GM18867 (cell line): ENCODE measurements around the gene IL6ST.
"Not testable (repeated sequence)": the region's sequence is repeated elsewhere in the genome, so short reads cannot be mapped to it uniquely, and the experiment has no call there.

Experiments used
- ATAC-seq: cut with Tn5 transposase; IDR thresholded peaks from one replicate; pipeline ENCODE4 v1.9.1; 2021; ENCODE audit warnings: mild to moderate bottlenecking, moderate library complexity; ENCODE audit not compliant: unreplicated experiment

Gene IL6ST

DNA sequence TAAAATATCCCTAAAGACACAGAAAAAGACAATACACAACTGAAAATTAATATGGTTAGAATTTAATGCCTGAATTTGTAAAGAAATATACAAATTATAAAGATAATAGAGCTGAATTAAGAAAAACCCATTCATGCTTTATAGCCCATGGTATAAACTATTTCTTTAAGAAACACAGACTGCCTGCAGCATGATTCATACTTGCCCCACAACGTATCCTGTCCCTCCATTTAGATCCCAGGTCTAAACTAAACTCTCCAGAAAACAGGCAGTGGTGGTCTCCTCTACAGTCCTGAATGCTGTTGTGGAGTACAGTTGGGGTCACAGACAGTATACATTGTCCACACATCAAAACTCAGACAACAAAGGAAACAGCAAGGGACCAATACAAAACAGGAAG, 24.8 kb downstream of the IL6ST start:
- ATAC-seq = no peak

DNA sequence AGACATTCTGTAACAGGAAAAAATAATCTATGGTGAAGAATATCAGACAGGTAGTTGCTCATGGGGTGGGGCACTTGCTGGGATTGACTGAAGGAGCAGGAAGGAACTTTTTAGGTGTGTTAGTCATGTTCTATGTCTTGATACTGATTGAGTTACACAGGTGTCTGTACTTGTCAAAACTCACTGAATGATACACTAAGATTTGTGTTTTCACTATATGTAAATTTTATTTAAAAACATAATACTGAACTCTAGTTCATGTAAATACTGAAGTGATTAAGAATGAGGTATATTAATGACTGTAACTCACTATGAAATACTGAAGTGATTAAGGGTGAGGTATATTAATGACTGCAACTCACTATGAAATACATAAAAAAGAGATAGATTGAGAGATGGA, 28.5 kb downstream of the IL6ST start:
- ATAC-seq = no peak

DNA sequence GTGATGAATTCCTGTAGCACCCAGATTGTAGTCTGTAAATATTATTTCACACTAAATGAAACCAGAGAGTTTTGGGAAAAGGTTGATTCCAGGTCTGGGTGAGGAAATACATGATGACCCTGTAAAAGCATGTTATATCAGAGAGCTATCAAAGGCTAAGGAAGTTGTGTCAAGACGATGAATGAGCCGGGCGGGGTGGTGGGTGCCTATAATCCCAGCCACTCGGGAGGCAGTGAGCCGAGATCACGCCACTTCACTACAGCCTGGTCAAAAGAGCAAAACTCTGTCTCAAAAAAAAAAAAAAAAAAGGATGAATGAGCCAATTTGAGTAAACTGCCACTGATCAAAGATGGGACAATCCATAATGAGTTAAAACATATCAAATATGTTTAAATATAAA, 29.2 kb downstream of the IL6ST start:
- no peak for ATAC-seq

DNA sequence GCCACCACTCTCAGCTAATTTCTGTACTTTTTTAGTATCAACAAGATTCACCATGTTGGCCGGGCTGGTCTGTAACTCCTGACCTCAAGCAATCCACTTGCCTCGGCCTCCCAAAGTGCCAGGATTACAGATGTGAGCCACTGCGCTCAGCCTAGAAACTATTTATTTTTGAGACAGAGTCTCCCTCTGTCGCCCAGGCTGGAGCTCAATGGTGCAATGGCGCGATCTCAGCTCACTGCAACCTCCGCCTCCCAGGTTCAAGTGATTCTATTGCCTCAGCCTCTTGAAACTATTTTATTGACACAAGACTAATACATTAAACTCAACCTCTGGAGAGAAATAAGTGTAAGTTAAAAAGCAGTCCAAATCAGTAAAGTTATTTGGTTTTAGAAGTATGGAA, 34.0 kb downstream of the IL6ST start:
- no peak for ATAC-seq

DNA sequence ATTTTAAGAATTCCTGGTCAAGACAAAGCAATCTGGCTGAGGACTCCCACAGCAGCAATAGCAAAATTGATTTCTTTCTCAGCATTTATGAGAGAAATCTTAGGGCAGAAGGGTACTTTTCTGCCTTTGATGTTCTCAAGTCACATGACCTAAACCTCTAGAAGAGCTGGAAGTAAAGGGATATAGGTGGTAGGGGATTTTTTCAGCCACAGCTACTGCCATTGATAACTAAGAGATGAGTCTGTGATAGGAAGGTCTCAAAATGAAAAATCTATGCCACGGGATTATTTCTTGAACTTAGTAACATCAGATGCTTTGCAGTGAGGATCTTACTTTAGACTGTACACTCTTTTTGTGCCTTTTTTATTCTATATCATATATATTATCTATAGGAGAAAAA, 35.6 kb downstream of the IL6ST start:
- ATAC-seq = no peak

DNA sequence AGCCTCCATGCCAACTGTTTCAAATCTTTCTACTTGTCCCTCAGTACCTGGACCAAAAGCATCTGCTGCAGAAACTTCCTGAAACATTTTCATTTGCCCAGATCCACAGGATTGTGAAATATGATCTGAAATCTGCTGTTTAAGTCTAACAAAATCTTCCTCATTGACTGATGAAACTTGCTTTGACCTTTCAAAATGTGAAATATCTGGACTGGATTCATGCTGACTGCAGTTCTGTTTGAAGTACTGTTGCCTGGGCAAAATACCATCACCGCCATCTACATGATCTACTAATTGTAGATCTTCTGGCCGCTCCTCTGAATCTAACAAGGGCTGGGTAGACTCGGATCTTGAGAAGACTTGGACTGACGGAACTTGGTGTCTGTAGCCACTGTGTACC, 53.6 kb downstream of the IL6ST start:
- not testable (repeated sequence) for ATAC-seq

DNA sequence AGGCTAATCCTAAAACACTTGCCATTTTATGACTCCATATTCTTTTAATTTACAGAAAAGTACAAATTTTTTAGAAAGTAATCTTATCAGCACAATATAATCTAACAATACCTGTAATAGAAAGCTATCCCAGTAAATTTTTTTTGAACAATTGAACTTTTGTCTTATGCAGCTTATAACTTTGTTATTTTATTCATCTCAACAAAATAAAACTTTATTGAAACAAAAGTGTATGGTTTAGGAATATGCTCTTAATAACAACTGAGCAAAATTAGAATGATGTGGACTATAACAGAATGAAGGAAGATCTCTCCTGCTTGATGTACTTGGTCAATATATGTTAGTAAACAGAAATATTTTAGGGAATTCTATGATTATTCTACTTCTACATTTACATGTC, 57.2 kb downstream of the IL6ST start:
- ATAC-seq = not testable (repeated sequence)

DNA sequence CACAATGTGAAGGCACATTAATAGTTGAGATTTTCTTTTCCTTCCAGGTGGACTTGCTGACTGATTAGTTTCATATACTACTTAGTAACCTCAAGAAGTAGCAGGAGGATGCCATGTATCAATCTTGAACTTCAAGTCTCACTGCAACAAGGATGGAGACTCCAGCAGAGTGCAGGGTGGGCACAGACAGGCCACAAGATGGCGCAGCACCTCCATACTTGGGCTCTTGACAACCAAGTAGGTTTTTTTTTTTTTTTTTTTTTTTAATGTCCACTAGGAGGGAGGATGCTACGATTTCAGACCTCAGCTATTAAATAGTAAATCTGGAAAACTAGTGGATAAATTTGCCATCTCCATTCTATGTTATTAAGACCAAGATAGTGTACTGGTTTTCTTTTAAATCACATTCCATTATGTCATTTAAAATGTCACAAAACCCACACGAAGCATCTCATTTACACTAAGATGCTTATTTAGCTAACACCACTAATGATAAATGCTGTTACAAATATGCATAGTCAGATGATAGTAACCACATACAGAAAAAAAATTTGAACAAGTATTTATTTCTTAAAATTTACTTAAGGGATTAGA, 58.6 kb downstream of the IL6ST start:
- ATAC-seq = peak; percentile 71

DNA sequence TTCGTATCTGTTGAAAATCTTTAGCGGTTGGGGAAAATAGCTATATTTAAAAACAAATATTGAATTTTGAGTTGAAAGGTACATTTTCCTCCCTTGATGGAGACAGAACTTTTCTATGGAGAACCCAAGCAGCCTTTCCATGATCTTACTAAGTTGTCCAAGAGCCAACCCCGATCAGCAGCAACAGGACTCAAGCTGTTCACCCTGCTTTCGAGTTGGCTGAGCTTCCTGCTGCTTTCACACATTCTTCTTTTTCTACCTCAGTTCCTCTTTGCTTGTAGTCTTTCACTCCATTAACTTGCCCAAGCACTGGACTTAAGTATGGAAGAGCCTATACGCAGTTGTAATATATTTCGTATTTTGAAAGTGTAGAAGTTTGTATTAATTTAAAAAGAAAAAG, 59.4 kb downstream of the IL6ST start:
- no peak for ATAC-seq

DNA sequence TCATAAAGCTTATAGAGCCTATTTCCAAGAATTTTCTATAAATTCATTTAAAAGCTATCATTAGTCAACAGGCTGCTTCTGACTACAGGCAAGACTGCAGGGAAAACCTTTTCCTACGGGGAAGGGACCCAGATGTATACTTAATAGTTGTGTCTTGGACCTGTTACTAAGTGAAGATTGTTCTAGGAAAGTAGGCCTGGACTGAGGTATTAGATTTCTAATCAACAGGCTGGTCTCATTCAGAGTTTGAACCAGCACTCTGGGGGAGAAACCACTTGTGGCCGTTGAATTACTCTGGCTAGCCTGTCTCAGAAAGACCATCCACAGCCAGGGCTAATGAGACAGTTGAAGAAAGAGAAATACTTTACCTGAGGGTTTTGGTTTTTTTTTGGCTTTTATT, 60.0 kb downstream of the IL6ST start:
- no peak for ATAC-seq

DNA sequence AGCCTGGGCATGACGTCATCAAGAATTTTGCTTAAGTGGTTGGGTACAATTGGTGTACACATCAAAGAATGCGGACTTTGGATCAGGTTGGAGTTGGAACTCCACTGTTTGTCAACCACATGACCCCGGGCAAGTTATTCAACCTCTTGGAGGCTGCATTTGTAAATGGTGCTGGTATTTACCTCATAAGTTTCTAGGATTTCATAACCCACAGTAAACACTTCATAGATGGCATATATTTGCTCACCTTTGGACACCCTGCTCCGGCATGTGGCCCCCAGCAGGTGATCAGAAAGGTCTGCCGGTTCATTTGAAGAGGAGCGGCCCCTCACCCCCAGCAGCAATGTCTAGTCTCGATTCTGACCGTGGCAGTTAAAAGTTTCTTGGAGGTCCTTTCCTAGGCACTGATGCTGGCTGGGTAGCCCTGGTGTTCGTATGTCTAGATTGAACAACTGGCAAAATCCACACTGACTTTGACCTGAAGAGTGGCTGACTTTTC, 60.6 kb downstream of the IL6ST start:
- ATAC-seq = no peak

DNA sequence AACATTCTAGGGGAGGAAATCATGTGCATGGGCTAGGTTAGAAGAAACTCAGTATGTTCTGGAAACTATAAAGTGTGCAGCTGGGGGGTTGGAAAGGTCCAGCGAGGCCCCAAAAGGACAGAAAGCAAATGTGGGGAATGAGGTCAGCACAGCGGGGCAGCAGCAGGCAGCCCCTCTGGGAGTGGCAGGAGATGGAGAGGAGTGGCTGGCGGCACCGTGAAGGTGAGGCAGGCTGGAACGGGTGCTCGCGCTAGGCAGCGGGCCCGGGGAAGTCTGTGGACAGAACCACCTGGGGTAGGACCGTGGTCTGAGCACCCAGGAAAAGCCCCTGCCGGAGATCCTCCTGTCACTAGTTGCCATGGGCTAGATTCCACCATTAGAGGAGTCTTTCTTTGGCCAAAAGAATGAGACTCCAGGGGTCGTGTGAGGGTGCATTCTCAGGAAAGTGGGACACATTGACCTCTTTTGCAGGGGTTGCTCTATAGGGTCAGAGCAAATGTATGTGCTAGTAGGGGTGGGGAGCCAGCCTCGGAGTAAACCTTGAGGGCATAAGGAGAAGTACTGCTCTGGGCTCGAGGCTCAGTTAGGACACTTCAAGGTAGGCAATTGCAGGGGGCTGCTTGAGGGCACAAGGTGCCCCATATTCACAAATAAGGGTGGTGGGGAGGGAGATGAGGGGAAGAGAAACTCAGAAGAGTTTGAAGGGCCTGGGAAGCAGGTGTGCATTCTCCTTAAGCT, 61.2 kb downstream of the IL6ST start:
- no peak for ATAC-seq

DNA sequence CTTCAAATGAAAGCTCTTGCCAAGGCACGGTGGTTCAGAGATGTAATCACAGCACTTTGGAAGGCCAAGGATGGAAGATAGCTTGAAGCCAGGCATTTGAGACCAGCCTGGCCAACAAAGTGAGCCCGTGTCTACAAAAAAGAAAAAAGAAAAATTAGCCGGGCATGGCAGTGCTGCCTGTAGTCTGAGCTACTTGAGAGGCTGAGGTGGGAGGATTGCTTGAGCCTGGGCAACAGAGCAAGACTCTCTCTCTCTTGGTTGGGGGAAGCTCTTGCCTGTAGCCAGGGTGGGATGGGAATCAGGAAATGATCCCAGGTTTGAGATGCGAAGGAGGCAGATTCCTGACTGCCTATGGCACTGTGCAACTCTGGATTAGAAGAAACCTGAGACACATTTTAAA, 62.1 kb downstream of the IL6ST start:
- ATAC-seq = no peak

DNA sequence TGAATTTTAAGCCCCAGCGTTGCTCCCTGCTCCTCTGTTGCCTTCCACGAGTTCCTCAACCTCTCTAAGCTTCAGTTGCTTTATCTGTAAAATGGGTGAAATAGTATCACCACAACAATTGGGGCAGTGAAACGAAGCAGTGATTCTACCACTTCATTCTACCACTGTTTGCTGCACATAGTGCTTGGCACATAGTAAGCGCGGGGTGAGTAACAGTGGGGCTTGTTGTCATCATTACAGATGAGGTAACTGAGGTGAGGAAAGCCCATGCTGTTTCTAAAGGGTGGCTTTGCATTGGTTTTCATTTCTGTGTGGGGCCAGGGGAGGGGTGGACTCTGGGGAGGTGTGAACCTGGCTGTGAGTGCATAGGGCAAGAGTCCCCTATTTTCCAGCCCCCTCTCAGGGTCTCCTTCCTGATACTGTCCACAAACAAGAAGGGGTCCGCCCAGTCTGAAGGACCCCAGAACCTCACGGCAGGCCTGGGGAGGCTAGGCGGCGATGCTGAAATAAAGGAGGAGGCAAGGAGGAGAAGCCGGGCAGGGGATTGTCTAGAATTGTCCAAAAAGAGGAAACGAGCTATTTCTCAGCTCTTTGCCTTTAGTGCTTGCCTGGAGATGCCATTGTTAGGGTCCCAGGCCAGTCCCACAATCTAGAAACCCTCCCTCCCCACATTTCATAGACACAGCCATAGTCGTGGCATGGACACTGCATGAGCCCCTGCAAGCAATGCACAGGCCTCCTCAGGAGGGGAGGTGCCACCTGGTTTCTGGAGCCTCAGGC, 65.6 kb downstream of the IL6ST start:
- no peak for ATAC-seq

DNA sequence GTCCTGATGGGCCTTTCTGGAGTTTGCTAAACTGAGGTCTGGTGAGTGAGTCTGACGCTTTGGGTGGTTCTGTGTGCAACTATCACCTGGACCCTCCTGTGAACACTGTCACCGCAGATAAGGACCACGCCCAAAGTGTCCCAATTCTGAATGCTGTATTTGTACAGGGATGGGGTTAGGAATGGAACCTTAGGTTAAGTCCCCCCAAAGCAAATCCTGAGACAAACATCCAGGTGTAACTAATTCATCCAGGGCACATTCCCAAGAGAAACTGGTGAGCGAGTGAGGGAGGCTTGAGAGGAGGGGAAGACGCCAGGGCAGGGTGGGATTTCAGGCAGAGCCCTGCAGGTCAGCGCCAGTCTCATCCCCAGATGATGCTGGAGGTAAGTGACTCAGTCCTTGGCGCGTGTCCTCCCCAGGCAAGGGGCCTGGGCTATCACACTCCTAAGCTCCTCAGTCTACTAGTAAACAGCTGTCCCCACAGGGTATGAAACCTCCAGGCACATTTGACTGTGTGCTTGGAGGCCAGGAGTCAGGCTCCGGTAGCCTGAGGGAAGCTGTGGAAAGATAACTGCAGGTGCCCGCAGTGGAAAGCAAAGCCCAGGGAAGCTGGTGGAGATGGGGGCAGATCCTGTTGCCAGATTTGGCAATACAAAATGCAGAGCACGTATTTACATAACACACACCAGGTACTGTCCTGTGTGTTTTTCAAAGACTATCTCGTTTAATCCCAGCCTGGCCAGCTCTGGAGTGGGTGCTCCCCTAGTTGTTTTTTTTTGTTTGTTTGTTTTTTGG, 66.7 kb downstream of the IL6ST start:
- no peak for ATAC-seq

DNA sequence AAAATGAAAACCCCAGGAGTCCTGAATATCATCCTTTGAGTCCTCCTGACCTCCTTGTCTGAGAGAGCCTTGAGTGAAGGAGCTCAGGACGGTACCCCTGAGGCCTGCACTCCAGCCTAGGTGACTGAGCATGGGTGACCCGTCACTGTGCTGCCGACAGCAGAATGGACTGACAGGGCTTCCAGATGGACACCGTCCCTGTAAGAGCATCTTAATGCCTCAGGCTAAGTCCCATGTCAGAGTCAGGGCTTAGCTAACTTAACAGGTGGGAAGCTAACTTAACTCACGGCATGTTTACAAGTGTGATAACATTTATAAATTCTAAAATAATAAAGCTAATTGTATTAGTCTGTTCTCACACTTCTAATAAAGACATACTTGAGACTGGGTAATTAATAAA, 68.3 kb downstream of the IL6ST start:
- no peak for ATAC-seq

DNA sequence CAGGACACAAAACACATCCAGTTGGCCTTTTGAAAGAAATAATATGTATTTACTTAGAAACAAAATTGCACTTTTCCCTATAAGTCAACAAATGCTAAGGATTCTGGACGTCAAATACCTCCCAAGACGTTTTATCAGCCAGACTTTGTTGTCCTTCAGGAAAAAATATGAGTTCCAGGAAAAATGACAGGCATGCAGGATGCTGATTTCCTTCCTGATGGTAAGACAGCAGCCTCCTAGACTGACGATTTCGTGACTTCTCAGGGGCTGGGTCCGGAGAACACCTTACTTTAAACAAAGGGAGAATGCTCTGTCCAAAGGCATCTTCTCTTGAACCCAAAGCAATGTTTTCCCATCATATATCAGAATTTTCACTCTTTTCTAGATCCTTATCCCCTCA, 69.1 kb downstream of the IL6ST start:
- ATAC-seq = no peak

DNA sequence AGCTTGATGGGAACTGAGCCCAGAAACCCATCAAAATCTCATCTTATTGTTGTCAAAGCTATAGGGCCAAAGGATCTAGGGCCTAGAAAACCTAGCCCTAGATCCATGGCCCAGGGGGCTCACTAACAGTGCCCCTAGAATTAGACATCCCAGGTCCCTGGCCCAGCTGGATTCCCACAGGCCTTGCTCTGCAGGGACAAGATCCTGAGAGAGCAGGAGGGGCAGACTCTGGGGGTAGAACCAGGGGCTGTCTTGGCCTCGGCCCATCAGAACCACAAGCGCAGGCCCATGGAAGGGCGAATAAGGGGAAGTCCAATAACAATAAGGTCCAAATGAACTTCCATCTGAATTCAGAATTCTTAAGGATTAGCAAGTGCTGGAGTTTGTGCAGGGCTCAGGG, 69.6 kb downstream of the IL6ST start:
- no peak for ATAC-seq

DNA sequence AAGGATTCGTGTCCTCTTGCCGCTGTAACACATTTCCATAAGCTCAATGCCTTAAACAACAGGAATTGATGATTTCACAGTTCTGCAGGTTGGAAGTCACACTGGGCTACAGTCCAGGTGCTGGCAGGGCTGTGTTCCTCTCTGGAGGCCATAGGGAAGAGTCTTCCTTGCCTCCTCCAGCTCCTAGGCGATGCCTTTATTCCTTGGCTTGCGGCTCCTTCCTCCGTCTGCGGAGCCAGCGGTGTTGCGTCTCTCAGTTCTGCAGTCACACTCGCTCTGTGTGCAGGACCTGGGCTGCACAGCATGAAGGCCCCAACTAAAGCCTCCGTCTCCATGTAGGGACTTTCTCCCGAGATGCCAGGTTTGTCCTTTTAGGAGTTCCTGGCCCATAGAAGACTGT, 70.0 kb downstream of the IL6ST start:
- no peak for ATAC-seq

DNA sequence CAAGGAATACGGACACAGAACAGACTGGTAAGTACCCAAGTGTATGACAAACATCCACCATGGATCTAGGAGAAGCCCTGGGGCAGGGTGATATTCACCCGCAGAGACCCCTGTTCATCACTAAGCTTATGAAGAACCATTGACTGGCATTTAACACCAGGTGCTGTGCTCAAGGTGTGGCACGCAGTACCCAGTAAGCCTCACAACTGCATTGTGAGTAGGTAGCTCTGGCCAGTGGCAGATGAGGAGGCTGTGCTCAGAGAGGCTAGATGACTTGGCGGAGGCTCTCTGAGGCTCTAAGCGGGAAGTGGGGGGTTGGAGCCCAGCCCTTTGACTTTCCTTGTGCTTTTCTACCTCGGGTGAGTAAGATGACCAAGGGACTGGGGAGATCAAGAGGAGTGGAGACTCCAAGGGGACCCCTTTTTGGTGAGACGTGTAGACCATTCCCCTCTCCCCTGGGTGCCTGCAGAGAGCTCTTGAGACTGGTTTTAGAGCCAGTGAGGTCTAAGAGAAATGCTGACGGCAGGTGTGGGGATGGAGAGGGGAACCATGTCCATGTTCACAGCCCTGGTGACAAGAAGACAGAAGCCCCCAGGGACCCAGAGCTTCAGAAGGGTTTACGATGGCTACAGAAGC, 70.8 kb downstream of the IL6ST start:
- ATAC-seq = no peak
